Naive B cell (primary cell): ENCODE data around the gene DEAF1. TPM values are rescaled to one million over a fixed set of nuclear protein-coding genes. Genes with fewer than 3 reads are reported as not detected.
A peak's percentile ranks its signal among the peaks of the same experiment; 100 is the strongest.

Experiments
- ATAC-seq, 2 donors: fragments of 150-1000 bp; cut with Tn5 transposase; 2 replicates each; pipeline ENCODE4 v1.10.0; 2021; ENCODE audit warnings: low read depth in 2 of 2, mild to moderate bottlenecking in 2 of 2, moderate library complexity in 2 of 2
- DNase-seq: peaks from one replicate; pipeline ENCODE4 v3.0.0; 2022
- H3K27ac Mint-ChIP-seq, 6 donors: one replicate each; pipeline ENCODE4 v1.8.0; 2020 to 2022; ENCODE audit warnings: mild to moderate bottlenecking in 6 of 6, mixed read lengths in 6 of 6, moderate library complexity in 5 of 6, inconsistent platforms in 2 of 6
- H3K27me3 Mint-ChIP-seq, 3 donors: one replicate each; pipeline ENCODE4 v1.8.0; 2021 to 2022; ENCODE audit warnings: mixed read lengths in 3 of 3, mild to moderate bottlenecking in 1 of 3
- H3K36me3 Mint-ChIP-seq, 2 donors: one replicate each; pipeline ENCODE4 v1.8.0; 2020 to 2022; ENCODE audit warnings: mixed read lengths in 2 of 2, inconsistent platforms in 1 of 2, mild to moderate bottlenecking in 1 of 2
- H3K4me1 Mint-ChIP-seq, 3 donors: one replicate each; pipeline ENCODE4 v1.8.0; 2020 to 2022; ENCODE audit warnings: mixed read lengths in 3 of 3, inconsistent platforms in 1 of 3, mild to moderate bottlenecking in 1 of 3, moderate library complexity in 1 of 3
- H3K4me3 Mint-ChIP-seq, 8 donors: one replicate each; pipeline ENCODE4 v1.8.0; 2020 to 2022; ENCODE audit warnings: mild to moderate bottlenecking in 8 of 8, mixed read lengths in 8 of 8, moderate library complexity in 8 of 8, inconsistent platforms in 2 of 8
- H3K9me3 Mint-ChIP-seq, 7 donors: one replicate each; pipeline ENCODE4 v1.8.0; 2020 to 2022; ENCODE audit warnings: mixed read lengths in 7 of 7, mild to moderate bottlenecking in 5 of 7, inconsistent platforms in 2 of 7, moderate library complexity in 1 of 7
- polyA plus RNA-seq, 6 donors: library from polyadenylated mRNA; unstranded; fragments of 300-500 nt; fragmentation: Illumina TruSeq; gene quantifications; one replicate each; pipeline ENCODE4 v1.2.3, GENCODE V29; 2021; ENCODE audit warnings: low read depth in 6 of 6

Gene DEAF1
- polyA plus RNA-seq, 6 donors from 2014 or later, result 16.7 to 39.8 (median 24.7) TPM

GRCh38 chr11:703506-703905, 8.5 kb upstream of the DEAF1 start:
- no peak for DNase-seq
- Mint-ChIP-seq H3K27me3 (peaks cover 0 to 18% (median 12%) of the 10 kb centered on the region in 3 donors), H3K36me3 (no peaks in the 10 kb centered on the region), H3K27ac (no peak overlapping the region), H3K4me1 (peaks cover 8 to 14% (median 10%) of the 10 kb centered on the region in 3 donors), H3K9me3 (no peaks in the 10 kb centered on the region), H3K4me3 (no peak overlapping the region)
- no peak for ATAC-seq

GRCh38 chr11:702462-703461, 7.7 kb upstream of the DEAF1 start:
- ATAC-seq (no peak), DNase-seq (no peak)
- Mint-ChIP-seq H3K27ac (no peak overlapping the region), H3K4me1 (peaks cover 8 to 18% (median 15%) of the 10 kb centered on the region in 3 donors), H3K9me3 (no peaks in the 10 kb centered on the region), H3K4me3 (no peak overlapping the region), H3K36me3 (no peaks in the 10 kb centered on the region), H3K27me3 (peaks cover 0 to 13% (median 10%) of the 10 kb centered on the region in 3 donors)

GRCh38 chr11:701741-702461, 6.9 kb upstream of the DEAF1 start:
- H3K9me3 Mint-ChIP-seq, result no peaks in the 10 kb centered on the region
- H3K4me3 Mint-ChIP-seq, result no peak overlapping the region
- ATAC-seq (no peak), DNase-seq (no peak)
- no peaks in the 10 kb centered on the region for H3K36me3 Mint-ChIP-seq
- peaks cover 0 to 5% (median 1%) of the 10 kb centered on the region in 3 donors for H3K27me3 Mint-ChIP-seq
- H3K4me1 Mint-ChIP-seq, result peaks cover 10 to 21% (median 18%) of the 10 kb centered on the region in 3 donors
- H3K27ac Mint-ChIP-seq, result no peak overlapping the region

GRCh38 chr11:699753-700152, 4.7 kb upstream of the DEAF1 start:
- Mint-ChIP-seq H3K36me3 (no peaks in the 10 kb centered on the region), H3K9me3 (no peaks in the 10 kb centered on the region), H3K27ac (peak overlapping the region in 2 of 6 donors; percentile 38 to 67), H3K4me3 (no peak overlapping the region), H3K27me3 (no peaks in the 10 kb centered on the region), H3K4me1 (peaks cover 7 to 26% (median 15%) of the 10 kb centered on the region in 3 donors)
- no peak for DNase-seq
- ATAC-seq, result no peak

- H3K36me3 Mint-ChIP-seq, result no peaks in the 10 kb centered on the region
- H3K4me3 Mint-ChIP-seq, result no peak overlapping the region
- peaks cover 8 to 26% (median 15%) of the 10 kb centered on the region in 3 donors for H3K4me1 Mint-ChIP-seq
- DNase-seq (no peak), ATAC-seq (no peak)
- H3K9me3 Mint-ChIP-seq, result no peaks in the 10 kb centered on the region
- no peaks in the 10 kb centered on the region for H3K27me3 Mint-ChIP-seq
- H3K27ac Mint-ChIP-seq, result peak overlapping the region in 2 of 6 donors; percentile 19 to 38
These were observed 4.1 kb upstream of the DEAF1 start for GRCh38 chr11:699116-699508.

- Mint-ChIP-seq H3K4me3 (peak overlapping the region in 2 of 8 donors; percentile 22 to 98), H3K9me3 (no peaks in the 10 kb centered on the region), H3K36me3 (no peaks in the 10 kb centered on the region), H3K27ac (peak overlapping the region in 4 of 6 donors; percentile 38 to 94 (median 60)), H3K27me3 (no peaks in the 10 kb centered on the region), H3K4me1 (peaks cover 14 to 28% (median 19%) of the 10 kb centered on the region in 3 donors)
- no peak for ATAC-seq
- no peak for DNase-seq
These were observed 3.6 kb upstream of the DEAF1 start for GRCh38 chr11:698493-699115.

GRCh38 chr11:697811-698311, 2.8 kb upstream of the DEAF1 start:
- peak overlapping the region in 5 of 8 donors; percentile 23 to 98 (median 43) for H3K4me3 Mint-ChIP-seq
- no peaks in the 10 kb centered on the region for H3K36me3 Mint-ChIP-seq
- no peaks in the 10 kb centered on the region for H3K9me3 Mint-ChIP-seq
- no peaks in the 10 kb centered on the region for H3K27me3 Mint-ChIP-seq
- ATAC-seq (no peak), DNase-seq (no peak)
- H3K4me1 Mint-ChIP-seq, result peaks cover 21 to 35% (median 26%) of the 10 kb centered on the region in 3 donors
- H3K27ac Mint-ChIP-seq, result peak overlapping the region; percentile 52 to 98 (median 58)

- Mint-ChIP-seq H3K4me1 (peaks cover 26 to 39% (median 32%) of the 10 kb centered on the region in 3 donors), H3K9me3 (no peaks in the 10 kb centered on the region), H3K27me3 (no peaks in the 10 kb centered on the region), H3K4me3 (peak overlapping the region; percentile 89 to 98 (median 92)), H3K27ac (peak overlapping the region; percentile 94 to 98 (median 96)), H3K36me3 (no peaks in the 10 kb centered on the region)
- DNase-seq, result peak; percentile 68
- ATAC-seq, result peak in 1 of 2 donors; percentile 4
These were observed 2.0 kb upstream of the DEAF1 start for GRCh38 chr11:696955-697491.

GRCh38 chr11:695538-696248, 671 bp upstream of the DEAF1 start, which contains the start of gene TMEM80:
TSS of gene TMEM80 (plus strand) at chr11:695816. CDS start at chr11:695828, 12 bp downstream.
- Mint-ChIP-seq H3K9me3 (no peaks in the 10 kb centered on the region), H3K36me3 (no peaks in the 10 kb centered on the region), H3K4me3 (peak within 1 kb of the TSS; percentile 89 to 98 (median 92)), H3K27me3 (no peaks in the 10 kb centered on the region), H3K27ac (peak within 1 kb of the TSS; percentile 94 to 98 (median 96)), H3K4me1 (peaks cover 30 to 45% (median 40%) of the 10 kb centered on the region in 3 donors)
- ATAC-seq (peak; percentile 63 to 66), DNase-seq (peak; percentile 98)

GRCh38 chr11:695288-695537, 191 bp upstream of the DEAF1 start:
- DNase-seq, result no peak
- no peak for ATAC-seq
- H3K9me3 Mint-ChIP-seq, result no peaks in the 10 kb centered on the region

GRCh38 chr11:693887-694562, 997 bp downstream of the DEAF1 start:
- no peaks in the 10 kb centered on the region for H3K27me3 Mint-ChIP-seq
- peaks cover 30 to 41% (median 40%) of the 10 kb centered on the region in 3 donors for H3K4me1 Mint-ChIP-seq
- H3K27ac Mint-ChIP-seq, result peak overlapping the region in 5 of 6 donors; percentile 79 to 95 (median 94)
- no peaks in the 10 kb centered on the region for H3K9me3 Mint-ChIP-seq
- peak overlapping the region; percentile 82 to 95 (median 90) for H3K4me3 Mint-ChIP-seq
- DNase-seq, result no peak
- H3K36me3 Mint-ChIP-seq, result no peaks in the 10 kb centered on the region
- no peak for ATAC-seq

More at GRCh38 chr11:695288-695537, 191 bp upstream of the DEAF1 start:
- Mint-ChIP-seq H3K4me3 (peak overlapping the region; percentile 89 to 98 (median 92)), H3K27me3 (no peaks in the 10 kb centered on the region), H3K36me3 (no peaks in the 10 kb centered on the region), H3K4me1 (peaks cover 30 to 45% (median 40%) of the 10 kb centered on the region in 3 donors), H3K27ac (peak overlapping the region; percentile 84 to 98 (median 94))

GRCh38 chr11:693415-693831, 1.6 kb downstream of the DEAF1 start:
- DNase-seq, result no peak
- Mint-ChIP-seq H3K9me3 (no peaks in the 10 kb centered on the region), H3K4me1 (peaks cover 30 to 41% (median 40%) of the 10 kb centered on the region in 3 donors), H3K27ac (peak overlapping the region in 5 of 6 donors; percentile 79 to 95 (median 94)), H3K27me3 (no peaks in the 10 kb centered on the region), H3K36me3 (no peaks in the 10 kb centered on the region), H3K4me3 (peak overlapping the region; percentile 82 to 95 (median 90))
- ATAC-seq, result no peak
